GM12875 (cell line): ENCODE data around the gene ESPNL.

Experiments
- H3K4me3 ChIP-seq: one replicate; pipeline ENCODE4 v1.5.1; 2011; ENCODE audit warnings: low read depth, low read length, control low read depth
- TF ChIP-seq, protein P1 (sequence below): IDR thresholded peaks from 2 replicates; pipeline ENCODE4 v1.5.1; 2011; ENCODE audit warnings: low read depth, mild to moderate bottlenecking, control low read depth, inconsistent platforms, low read length, moderate library complexity, borderline replicate concordance; ENCODE audit not compliant: insufficient read depth

ESPNL gene

DNA sequence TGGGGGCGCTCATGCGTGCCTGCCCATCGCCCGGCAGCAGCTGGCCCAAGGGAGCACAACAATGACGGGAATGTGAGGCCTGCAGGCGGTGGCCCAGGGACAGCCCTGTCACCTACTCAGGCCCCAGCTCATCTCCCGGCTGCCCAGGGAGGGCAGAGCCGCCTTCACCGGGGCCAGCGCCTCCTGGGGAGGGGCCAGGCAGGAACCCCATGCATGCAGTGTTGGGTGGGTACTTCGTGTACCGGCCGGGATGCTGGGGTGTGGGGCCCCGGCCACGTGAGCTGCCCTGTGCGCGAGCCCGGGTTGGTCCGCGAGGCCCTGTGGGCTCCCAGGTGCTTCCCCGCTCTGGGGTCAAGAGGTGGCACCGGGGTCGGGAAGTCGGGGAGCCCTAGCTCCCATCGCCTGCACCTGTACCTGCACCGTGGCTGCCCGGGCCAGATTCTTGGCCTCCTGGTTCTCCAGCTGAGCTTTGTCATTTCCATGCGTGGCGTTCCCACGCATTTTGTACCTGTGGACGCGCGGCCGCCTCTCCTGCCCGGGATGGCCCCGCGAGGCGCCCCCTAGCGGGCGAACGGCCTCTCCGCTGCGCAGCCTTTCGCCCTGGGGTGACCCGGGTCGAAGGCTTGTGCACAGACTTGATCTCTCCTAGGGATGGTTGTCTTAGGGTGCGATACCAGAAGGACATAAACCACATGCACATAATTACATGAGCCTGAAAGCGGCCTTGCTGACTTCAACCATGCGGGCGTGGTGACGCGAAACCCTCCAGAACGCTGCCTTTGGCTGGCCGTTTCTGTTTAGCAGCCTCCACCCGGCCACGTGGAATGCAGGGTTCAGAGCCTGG, 39.3 kb downstream of the ESPNL start:
- TF ChIP-seq, protein P1, sequence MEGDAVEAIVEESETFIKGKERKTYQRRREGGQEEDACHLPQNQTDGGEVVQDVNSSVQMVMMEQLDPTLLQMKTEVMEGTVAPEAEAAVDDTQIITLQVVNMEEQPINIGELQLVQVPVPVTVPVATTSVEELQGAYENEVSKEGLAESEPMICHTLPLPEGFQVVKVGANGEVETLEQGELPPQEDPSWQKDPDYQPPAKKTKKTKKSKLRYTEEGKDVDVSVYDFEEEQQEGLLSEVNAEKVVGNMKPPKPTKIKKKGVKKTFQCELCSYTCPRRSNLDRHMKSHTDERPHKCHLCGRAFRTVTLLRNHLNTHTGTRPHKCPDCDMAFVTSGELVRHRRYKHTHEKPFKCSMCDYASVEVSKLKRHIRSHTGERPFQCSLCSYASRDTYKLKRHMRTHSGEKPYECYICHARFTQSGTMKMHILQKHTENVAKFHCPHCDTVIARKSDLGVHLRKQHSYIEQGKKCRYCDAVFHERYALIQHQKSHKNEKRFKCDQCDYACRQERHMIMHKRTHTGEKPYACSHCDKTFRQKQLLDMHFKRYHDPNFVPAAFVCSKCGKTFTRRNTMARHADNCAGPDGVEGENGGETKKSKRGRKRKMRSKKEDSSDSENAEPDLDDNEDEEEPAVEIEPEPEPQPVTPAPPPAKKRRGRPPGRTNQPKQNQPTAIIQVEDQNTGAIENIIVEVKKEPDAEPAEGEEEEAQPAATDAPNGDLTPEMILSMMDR, result peak; percentile 82
- peak overlapping the region; percentile 11 for H3K4me3 ChIP-seq

DNA sequence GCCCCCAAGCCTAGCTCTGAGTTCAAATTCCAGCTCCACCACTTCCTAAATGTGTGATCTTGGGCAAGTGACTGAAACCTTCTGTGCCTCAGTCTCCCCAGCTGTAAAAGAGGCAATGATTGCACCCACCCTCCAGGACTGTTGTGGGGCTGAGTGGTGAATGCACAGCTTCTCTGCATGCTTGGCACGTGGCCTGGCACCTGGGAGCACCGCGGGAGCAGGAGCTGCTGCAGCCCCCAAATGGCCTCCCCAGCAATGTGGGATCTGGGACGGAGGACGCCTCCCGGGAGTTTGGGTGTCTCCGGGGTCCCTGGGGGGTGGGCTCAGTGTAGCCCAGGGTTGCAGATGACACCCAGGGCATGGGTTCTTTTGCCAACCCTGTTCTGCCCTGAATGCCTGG, 39.9 kb downstream of the ESPNL start:
- H3K4me3 ChIP-seq, result no peak overlapping the region
- TF ChIP-seq, protein P1, result no peak

DNA sequence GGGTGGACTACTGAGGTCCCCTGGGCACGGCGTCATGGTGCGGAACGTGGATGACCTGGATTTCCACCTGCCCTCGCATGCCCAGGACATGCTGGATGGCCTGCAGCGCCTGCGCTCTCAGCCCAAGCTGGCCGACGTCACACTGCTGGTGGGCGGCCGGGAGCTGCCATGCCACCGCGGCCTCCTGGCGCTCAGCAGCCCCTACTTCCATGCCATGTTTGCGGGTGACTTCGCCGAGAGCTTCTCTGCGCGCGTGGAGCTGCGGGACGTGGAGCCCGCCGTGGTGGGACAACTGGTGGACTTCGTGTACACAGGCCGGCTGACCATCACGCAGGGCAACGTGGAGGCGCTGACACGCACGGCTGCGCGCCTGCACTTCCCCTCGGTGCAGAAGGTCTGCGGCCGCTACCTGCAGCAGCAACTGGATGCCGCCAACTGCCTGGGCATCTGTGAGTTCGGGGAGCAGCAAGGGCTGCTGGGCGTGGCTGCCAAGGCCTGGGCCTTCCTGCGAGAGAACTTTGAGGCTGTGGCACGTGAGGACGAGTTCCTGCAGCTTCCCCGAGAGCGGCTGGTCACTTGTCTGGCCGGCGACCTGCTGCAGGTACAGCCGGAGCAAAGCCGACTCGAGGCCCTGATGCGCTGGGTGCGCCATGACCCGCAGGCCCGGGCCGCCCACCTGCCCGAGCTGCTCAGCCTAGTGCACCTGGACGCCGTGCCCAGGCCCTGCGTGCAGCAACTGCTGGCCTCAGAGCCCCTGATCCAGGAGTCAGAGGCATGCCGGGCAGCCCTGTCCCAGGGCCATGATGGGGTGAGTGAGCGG, 40.8 kb downstream of the ESPNL start:
- TF ChIP-seq, protein P1, result no peak

DNA sequence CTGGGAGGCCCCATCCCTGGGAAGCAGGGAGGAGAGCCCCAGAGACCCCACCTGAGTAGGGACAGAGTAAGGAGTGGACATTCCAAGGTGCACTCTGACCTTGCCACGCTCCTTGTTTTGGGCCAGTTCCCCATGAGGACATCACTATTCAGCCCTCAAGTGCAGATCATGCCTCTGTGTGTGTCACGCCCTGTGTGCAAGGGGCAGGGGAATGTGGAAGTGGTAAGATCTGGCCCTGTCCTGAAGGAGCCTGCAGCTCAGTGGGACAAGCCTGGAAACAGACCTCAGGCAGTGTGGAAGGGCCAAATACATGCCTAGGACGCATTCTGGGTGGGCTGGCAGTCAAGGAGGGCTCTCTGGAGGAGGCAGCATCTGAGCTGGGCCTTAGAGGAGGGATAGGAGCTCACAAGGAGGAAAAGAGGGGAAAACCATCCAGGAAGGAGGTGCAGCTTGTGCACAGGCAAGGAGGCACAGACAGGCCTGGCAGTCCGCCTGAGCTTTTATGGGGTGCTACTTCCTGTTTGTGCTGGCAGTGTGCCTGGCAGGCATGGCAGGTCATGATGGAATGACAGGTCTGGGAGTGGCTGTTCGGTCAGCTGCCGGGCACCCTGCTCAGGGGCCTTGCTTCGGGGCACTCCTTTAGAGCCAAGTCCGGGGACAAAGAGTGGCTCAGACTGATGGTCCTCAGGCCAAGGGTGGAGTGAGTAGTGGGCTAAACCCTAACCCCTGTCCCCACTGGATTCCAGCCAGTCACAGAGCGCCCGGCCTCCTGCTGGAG, 41.6 kb downstream of the ESPNL start:
- TF ChIP-seq, protein P1, result no peak
- no peak overlapping the region for H3K4me3 ChIP-seq

More for the DNA sequence above, 40.8 kb downstream of the ESPNL start:
- H3K4me3 ChIP-seq, result no peak overlapping the region

DNA sequence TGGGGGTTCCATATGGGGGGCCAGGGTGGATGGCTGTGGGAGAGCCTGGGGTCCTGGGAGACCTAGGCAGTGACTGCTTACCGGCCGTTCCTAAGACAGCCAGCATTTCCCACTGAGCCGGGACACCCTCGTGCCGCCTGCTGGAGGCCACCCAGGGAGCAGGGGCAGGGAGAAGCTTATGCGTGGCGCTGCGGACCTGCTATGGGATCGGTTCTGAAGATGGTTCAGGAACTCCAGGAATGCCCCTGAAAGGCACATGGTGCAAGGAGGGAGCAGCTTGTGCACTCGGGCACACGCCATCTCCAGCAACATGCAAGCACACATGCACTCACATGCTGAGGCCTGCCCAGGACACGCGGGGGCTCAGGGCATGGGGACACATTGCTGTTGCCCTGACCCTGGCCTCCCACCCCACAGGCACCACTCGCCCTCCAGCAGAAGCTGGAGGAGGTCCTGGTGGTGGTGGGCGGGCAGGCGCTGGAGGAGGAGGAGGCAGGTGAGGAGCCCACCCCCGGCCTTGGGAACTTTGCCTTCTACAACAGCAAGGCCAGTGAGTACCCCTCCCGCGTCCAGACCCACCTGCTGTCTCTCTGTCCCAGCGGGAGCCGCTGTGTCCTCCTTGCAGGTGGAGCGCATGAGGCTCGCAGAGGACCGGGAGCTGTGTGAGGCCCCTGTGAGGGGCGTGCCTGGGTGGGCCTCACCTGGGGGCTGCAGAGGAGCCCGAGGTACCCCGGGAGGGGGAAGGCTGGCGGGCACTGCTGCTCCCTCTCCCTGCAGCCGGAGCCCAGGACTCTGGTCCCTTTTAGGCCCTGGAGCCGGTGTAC, 42.5 kb downstream of the ESPNL start:
- TF ChIP-seq, protein P1, result no peak
- H3K4me3 ChIP-seq, result no peak overlapping the region

DNA sequence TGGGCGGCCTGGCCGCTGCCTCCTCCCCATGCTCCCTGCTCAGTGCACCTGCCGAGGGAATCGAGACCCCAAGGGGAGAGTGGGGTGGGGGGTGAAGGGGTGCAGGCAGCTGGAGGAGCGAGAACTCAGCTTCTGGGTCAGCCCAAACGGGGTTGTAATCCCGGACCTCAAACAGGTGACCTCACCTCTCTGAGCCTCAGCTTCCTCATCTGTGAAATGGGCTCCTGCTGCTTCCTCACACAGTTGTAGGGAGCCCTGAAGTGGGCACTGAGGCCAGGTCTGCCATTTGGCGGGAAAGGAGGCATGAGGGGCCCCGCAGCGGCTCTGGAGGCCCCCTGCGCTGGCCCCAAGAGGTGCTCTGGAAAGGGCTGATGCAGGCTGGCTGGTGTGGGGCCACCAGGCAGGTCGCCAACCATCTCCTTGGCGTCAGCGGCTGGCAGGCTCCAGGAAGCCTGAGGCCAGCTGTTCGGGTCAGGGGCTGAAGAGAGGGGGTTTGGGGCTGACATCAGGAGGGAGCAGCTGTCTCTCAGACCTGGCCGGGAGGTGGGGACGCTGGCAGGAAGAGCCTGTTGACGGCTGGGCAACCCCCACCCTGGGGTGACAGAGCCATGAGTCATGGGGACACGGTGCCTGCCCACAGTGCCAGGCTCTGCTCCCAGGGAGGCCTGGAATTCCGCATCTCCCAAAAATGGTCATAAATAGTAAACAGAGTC, 43.3 kb downstream of the ESPNL start:
- TF ChIP-seq, protein P1, result no peak
- no peak overlapping the region for H3K4me3 ChIP-seq
